NCI-H128 (cell line): ENCODE data around the gene FICD.
"Not testable (repeated sequence)": the region's sequence is repeated elsewhere in the genome, so short reads cannot be mapped to it uniquely, and the experiment has no call there.

ENCODE experiments used
- DNase-seq: peaks from one replicate; lab custom pipeline; 2025; ENCODE audit not compliant: unreplicated experiment; lab: John Stamatoyannopoulos, UW

Gene FICD

DNA sequence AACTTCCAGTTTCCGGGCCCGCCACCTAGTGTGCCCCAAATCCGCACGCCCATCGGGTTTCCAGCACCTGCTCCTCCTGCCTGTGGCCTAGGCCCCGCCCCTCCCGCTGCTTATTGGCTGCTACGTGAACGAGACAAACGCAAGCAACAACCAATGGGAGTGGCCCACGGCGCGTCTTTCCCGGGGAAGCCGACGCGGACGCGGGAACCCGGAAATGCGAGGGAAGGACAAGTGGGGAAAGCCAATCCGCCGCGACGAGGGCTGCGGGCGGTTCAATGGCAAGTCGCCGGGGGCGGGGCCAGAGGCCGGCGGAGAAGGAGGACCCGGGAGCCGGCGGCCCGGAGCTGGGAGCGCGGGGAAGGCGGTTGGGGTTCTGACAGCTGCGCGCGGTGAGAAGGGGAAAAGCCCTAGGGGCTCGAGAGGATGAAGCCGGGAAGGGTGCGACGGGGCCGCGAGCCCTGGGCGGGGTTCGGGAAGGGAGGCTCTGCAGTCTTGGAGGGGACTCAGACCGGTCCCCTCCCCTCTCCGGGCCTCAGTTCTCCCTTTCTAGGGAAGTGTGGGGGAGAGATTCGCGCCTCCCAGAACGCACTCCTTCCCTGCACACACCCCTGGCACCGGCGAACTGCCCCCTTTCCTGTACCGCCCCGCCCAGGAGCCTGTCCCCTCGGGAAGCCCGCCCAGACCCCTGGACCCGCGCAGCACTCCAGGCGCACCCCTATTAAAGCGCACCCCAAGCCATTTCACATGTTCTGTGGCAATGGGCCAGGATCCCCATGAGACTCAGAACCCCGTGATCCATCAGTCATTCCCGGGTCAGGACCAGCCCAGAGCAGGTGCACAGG, at the start of gene FICD:
Gene FICD (plus strand): TSS at position 305 of the 842 bp plus-strand sequence. CDS start 1,696 bp downstream, outside the sequence.
- DNase-seq = peak; percentile 99

DNA sequence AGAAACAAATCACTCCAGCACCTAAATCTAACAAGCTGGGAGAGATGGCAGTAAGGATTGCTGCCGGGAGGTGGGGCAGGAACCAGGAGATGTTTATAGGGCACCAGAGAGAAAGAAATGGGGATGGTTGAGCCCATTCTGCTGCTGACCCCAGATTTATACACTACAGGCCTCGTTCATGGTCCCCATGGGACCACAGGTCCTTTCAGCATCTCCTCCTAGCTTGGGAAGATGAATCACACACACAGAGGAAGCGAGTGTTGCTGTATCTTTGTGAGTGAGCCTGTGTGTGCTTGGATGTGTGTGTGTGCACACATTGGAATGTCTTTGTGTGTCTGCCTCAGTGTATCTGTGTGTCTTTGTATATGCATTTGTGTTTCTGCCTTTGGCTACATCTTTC, 49.7 kb upstream of the FICD start:
- DNase-seq = no peak

DNA sequence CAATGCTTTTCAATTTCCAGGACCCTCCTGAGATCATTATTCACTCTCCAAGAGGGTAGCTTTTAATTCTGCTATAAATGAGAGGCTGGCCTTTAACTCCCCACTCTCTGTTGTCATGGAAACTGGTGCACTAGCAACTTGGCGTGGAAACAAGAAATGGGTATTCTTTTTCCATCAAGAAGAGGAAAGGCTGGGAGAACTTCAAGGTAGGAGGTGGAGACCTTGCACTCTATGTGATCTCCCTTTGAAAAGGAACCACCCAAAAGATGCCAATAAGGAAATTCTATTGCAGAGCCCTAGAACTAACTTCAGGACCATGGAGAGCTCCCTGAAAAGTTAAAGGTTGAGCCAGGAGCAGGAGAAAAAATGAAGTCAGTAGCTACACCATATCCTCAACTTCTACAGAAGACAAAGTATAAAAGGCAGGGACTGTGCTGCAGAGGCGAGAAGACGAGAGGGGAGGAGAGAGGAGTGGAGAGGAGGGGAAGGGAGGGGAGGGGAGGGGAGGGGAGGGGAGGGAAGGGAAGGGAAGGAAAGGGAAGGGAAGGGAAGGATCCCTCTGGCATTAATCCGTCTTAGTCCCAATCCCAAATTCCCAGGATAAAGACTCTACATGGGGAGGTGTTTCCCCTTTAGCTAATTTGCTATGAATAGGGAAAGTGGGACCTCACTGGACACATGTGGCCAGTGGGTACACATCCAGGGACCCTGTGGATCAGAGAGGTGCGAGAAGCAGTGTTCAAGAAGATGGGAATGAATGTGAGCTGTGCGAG, 46.7 kb upstream of the FICD start:
- no peak for DNase-seq

DNA sequence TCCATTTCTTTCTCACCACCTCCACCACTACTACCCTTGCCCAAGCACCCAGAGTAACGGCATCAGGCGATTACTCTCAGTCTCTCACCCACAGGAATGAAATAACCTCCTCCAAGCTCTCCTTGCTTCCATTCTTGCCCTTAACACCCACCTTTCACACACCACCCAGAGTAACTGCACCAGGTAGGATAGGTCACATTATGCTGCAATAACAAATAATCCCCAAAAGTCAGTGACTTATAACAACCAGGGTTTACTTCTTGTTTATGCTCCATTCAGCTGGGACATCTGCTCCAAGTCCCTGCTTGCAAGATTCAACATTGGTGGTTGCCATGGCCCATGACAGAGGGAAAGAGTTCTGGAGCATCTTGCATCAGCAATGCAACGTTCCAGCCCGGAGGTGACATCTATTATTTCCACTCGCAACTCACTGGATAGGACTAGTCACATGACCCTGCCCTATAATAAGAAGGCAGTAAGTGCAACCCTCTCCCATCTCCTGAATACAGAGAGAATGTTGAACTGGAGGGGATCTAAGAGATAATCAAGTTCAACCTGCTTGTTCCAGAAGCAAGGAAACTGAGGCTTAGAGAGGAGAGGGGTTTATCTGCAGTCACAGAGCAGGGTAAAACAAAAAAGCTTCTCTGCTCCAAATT, 41.5 kb upstream of the FICD start:
- no peak for DNase-seq

DNA sequence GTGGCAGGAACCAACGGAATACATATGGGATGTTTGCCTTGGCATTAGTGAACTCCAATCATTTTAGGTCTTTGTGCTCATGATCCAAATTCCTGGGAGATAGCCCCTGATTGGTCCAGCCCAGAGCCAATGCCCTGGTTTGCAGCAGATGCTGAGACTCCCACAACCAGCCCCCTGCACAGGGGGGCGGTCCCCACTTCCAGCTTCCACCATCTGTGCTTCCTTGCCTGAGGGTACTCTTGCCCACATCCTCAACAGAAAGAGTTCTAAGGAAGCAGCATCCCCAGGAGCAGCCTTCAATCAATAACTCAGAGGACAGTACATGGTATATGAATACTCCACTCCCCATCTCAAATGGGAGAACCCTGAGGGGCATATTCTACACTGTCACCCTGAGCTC, 39.7 kb upstream of the FICD start:
- DNase-seq = no peak

DNA sequence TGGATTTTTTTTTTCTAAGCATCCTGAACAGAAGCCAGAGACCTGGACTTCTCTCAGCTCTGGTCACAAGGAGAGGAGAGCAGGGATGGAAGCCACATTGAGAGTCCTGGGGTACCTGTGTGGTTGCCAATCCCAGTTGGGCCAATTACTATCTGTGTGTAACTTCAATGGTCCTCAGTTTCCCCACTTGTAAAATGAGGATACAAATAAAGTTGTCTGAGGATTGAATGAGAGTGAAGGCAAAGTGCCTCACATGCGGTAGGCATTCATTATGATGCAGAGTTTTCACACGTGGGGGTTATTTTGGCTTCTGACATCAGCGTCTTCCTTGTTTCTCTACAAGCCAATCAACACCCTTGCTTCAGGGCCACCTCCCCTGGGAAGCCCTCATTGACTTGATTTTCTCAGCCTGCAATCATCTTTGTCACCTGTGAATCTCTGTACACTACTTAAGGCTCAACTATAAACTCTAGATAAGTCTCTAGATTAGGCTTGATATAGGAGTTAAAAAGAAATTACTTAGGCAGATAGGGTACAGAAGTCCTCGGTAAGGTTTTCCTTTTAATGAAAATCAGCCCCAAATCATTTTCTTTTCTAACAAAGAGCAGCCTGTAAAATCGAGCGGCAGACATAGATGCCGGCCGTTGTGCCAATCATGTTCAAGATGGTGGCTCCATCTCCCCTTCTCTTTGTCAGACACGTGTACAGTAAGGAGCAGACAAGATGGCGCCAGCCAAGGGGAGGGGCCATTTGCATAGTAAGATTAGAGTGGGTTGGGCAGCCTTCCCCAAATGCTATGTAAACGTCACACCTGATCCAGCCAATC, 37.8 kb upstream of the FICD start:
- no peak for DNase-seq

DNA sequence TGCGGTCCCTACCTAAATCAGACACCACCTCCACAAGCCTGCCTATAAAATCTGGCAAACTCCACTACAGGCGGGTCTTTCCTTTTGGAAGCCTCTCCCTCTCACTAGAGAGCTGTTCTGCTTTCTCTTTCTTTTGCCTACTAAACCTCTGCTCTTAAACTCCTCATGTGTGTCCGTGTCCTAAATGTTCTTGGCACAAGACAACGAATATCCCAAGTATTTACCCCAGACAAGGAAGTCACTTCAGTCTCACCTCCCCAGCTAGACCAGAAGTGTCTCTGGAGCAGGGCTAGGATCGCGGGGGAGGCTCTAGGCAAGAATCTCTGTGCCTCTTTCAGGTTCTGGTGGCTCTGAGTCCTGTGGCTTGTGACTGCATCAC, 37.2 kb upstream of the FICD start:
- DNase-seq = no peak

DNA sequence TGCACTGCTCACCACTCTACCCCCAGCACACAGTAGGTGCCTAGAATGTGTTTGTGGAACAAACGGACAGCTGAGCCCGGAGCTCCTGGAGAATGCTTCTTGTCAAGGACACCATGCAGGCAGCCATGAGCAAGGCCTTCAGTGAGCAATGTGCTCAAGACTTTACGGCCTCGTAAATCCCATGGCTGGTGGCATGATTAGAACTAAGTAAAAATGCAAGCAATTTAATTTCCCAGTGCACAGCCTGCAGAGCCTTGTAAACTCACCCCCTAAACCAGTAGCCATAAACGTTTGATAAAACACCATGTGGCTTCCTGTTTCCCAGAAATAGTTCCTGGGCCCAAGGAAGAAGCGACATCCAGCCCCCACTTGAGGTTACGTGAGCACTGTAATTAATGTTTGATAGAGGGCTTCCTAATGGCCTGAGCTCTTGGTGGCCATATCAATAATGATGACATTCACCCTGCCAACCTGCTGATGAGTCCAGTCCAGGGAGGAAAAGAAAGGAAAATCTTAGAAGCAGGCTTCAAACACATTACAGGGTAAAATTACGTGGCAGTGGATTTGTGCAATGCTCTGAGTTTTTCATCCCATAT, 36.4 kb upstream of the FICD start:
- no peak for DNase-seq

DNA sequence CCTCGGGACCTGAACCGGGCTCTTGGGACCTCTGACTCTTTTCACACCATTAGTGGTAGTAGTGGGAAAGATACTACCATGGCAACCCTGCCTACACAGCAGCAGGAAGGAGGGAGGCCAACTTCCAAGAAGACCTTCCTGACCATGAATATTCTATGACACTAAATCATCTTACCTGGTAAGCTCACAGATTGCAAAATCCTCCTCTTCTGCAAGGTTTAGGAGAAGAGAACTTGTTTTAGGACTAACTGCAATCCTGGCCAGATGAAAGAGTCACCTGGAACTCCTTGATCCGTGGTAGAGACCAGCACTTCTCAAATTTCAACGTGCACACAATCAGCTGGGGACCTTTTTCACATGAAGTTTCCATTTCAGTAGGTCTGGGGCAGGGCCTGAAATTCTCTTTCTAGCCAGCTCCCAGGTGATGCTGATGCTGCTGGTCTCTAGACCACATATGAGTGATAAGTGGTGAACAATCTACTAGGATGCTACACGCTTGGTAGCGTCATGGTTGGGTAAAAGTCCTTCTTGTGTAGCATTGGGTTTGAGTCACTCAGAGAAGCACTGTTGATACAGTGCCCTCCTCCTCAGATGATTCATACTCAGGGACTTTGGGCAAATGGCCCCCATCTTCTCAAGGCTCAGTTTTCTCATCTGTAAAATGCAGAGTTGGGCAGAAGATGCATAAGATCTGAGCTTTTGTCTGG, 35.6 kb upstream of the FICD start:
- no peak for DNase-seq

DNA sequence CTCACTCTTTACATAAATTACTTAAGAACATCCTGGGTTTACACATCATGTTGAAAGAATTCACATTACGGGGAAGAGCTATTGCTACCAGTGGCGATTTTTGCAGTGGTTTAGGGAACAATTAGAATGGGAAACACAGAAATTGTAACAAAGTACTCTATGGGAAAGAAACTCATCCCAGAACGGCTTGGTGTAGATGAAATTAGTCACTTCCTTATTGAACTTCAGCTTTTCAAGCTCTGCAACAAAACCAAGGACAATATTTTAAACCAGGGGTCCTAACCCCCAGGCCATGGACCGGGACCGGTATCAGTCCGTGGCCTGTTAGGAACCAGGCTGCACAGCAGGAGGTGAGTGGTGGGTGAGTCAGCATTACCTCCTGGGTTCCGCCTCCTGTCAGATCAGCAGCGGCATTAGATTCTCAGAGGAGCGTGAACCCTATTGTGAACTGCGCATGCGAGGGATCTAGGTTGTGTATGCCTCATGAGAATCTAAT, 32.3 kb upstream of the FICD start:
- DNase-seq = no peak

DNA sequence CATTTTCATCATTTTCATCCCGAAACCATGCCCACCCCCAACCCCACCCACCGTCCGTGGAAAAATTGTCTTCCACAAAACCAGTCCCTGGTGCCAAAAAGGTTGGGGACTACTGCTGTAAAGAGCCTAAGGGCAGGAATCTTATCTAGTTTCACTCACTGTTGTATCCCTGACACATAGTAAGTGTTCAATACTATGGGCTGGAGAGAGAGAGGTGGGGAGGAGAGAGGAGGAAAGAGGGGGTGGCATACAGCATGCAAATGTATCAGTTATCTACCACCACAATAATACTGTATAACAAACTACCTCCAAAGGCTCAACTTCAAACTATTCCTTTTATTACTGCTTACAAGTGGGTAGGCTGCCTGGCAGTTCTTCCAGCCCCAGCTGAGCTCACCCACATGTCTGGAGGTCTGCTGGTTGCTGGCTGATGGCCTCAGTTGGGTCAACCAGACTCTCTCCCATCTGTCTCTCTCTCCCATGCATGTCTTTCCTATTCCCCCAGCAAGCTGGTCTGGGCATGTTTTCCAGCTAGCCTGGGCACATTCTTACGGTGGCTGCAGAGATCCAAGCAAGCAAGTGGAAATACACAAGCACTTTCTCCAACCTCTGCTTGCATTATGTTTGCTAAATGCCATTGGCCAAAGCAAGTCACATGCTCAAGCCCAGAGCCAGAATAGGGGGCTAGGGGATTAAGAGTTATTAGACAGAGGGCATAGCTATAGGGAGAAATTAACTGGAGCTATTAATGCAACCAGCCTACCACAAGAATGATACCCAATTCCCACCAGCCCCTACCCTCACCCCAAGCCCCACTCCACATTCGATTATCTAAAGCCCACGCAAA, 31.6 kb upstream of the FICD start:
- no peak for DNase-seq

DNA sequence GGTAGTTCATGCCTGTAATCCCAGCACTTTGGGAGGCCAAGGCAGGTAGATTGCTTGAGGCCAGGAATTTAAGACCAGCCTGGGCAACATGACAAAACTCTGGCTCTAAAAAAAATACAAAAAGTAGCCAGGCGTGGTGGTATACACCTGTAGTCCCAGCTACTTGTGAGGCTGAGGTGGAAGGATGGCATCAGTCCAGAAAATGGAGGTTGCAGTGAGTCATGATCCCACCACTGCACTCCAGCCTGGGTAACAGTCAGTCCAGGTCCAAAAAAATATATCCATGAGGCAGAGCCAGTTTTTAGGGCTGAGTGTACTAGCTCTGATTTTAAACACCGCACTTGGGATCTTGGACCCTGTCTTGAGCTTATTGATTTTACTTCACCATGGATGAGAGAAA, 30.6 kb upstream of the FICD start:
- no peak for DNase-seq

DNA sequence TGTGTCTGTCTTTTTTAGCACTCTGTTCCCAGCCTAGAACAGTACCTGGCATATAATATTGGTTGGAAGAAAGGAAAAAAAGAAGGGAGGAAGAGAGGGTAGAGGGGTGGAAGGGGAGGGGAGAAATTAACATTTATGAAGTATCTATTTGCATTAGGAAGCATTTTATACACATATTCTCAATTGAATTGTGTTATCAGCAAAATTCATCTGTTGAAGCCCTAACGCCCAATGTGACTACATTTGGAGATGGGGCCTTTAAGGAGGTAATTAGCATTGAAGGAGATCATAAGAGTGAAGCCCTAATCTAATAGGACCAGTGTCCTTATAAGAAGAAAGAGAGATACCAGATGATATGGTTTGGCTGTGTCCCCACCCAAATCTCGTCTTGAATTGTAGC, 30.2 kb upstream of the FICD start:
- no peak for DNase-seq

DNA sequence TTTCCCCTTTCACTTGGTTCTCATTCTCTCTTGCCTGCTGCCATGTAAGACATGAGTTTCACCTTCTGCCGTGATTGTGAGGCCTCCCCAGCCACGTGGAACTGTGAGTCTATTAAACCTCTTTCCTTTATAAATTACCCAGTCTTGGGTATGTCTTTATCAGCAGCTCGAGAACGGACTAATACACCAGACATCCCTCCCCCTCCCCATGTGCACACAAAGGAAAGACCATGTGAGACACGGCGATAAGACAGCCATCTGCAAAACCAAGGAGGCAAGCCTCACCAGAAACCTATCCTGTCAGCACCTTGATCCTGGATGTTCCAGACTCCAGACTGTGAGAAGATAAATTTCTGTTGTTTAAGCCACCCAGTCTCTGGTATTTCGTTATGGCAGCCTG, 29.7 kb upstream of the FICD start:
- not testable (repeated sequence) for DNase-seq

DNA sequence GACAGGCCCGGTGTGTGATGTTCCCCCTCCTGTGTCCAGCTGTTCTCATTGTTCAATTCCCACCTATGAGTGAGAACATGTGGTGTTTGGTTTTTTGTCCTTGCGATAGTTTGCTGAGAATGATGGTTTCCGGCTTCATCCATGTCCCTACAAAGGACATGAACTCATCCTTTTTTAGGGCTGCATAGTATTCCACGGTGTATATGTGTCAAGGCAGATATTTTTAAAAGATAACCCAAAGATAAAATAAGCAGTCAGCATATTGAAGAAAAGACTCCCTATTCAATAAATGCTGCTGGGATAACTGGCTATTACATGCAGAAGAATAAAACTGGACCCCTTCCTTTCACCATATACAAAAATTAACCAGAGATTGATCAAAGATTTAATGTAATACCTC, 28.0 kb upstream of the FICD start:
- DNase-seq = not testable (repeated sequence)

DNA sequence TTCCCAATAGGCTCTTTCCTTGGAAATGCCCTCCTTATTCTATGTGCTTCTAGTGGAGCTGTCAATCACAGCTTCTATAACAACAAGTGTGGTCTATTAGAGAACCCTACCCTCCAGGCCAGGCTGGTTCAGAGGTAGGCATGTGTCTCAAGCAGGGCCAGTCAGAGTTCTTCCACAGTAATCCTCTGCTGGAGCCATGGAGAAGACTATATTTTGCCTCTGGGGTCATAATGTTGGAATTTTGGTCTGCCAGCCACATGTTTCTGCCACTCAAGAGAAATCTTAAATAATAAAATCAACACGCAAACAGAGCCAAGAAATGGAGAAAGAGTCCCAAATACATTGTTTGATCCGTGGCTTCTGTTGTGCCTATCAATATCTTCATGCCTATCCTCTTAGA, 23.8 kb upstream of the FICD start:
- no peak for DNase-seq

DNA sequence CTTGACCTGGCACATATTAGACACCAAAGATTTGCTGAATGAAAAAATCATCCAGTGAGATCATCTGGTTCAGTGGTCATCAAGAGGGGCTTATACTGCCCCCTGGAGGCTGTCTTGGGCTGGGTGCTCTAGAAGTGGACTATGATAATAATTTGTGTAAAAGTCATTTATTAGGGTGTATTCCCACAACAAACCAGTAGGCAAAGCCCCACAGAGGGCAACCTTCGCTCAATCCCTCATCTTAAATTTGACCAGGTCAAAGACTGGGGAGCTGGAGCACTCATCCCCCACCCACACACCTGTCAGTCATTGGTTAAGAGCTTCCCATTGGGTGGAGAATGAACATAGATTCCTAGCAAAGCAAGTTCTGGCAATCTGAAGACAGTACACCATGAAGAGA, 20.0 kb upstream of the FICD start:
- DNase-seq = no peak

DNA sequence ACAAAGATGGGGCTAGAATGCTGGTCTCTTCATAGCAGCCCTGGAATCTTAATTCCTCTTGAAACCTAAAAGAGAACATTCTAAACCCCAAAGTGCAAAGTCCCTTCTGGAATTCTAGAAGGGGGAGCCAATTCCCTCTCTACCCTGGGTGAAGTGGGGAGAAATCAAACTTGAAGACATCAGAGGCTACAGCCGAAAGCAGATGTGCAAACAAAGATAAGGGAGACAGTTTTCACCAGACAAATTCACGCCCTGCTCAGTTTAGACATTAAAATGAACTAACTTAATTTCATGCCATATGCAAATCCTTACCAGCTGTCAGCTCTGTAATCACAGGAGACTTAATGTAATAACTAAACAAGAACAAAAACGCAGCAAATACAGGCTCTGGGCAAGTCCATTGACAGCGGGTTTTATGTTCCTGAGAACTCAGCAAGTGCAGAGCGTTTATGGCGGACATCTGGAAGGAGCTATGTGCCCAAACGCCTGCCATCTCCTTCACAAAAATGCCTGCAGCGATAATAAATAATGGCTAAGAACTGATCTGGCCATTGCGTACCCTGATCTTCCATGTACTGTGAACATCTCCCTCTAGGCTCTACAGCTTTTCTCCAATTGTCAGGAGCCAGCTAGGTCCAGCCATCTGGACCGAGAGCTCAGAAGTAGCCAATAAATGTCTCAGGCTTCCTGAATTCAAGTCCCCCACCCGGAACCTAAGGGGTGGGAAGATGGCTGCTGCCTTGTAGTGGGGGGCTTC, 19.1 kb upstream of the FICD start:
- DNase-seq = no peak
